ENCODE data around the gene ITPR1.

ITPR1 gene

DNA sequence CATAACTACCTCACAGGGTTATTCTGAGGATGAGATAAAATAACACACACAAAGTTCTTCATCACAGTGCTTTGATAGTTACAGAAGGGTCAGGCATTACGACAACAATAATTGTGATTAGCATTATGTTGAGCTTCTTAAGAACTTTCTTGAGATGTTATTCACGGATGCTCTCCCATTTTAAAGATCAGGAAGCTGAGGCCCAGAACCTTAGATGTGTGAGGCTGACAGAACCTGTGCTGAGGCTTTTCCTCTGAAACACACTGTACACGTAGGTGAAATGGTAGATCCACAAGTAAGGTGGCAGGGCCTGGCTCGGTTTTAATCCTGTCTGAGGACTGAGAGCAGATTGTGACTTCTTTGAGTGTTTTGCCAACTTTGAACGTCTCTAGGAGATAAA is 274.9 kb downstream of the ITPR1 start:
- H3K4me3 ChIP-seq (ENCODE audit: insufficient read depth, low read depth, low read length, poor library complexity, severe bottlenecking), result no peak overlapping the region
- H3K27ac ChIP-seq (ENCODE audit: insufficient read depth, low read length, poor library complexity, severe bottlenecking), result no peak overlapping the region
- no peaks in the 10 kb centered on the region for H3K4me1 ChIP-seq (ENCODE audit: control insufficient read depth, insufficient read depth, low read length, poor library complexity, severe bottlenecking)
- H3K9me3 ChIP-seq (ENCODE audit: control insufficient read depth, low read length), result no peaks in the 10 kb centered on the region
- H3K36me3 ChIP-seq (ENCODE audit: control insufficient read depth, insufficient read depth, low read length), result peaks cover 9% of the 10 kb centered on the region
- H3K27me3 ChIP-seq (replicated peaks; ENCODE audit: control insufficient read depth, insufficient read depth, low read length, poor library complexity, severe bottlenecking), result no peaks in the 10 kb centered on the region
- DNase-seq, result no peak

DNA sequence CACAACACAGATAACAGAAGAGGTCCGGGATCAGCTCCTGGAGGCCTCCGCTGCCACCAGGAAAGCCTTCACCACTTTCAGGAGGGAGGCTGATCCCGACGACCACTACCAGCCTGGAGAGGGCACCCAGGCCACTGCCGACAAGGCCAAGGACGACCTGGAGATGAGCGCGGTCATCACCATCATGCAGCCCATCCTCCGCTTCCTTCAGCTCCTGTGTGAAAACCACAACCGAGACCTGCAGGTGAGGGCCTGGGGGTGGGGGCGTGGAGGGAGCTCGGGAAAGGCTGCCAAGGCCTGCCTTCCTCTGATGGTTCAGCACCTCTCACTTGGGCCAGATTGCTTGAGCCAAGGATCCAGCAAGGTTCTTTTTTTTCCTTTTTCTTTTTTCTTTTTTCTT is 275.4 kb downstream of the ITPR1 start:
- H3K4me1 ChIP-seq (ENCODE audit: control insufficient read depth, insufficient read depth, low read length, poor library complexity, severe bottlenecking), result no peaks in the 10 kb centered on the region
- no peak for DNase-seq
- peaks cover 9% of the 10 kb centered on the region for H3K36me3 ChIP-seq (ENCODE audit: control insufficient read depth, insufficient read depth, low read length)
- no peaks in the 10 kb centered on the region for H3K9me3 ChIP-seq (ENCODE audit: control insufficient read depth, low read length)
- no peak overlapping the region for H3K4me3 ChIP-seq (ENCODE audit: insufficient read depth, low read depth, low read length, poor library complexity, severe bottlenecking)
- no peak overlapping the region for H3K27ac ChIP-seq (ENCODE audit: insufficient read depth, low read length, poor library complexity, severe bottlenecking)
- H3K27me3 ChIP-seq (replicated peaks; ENCODE audit: control insufficient read depth, insufficient read depth, low read length, poor library complexity, severe bottlenecking), result no peaks in the 10 kb centered on the region

DNA sequence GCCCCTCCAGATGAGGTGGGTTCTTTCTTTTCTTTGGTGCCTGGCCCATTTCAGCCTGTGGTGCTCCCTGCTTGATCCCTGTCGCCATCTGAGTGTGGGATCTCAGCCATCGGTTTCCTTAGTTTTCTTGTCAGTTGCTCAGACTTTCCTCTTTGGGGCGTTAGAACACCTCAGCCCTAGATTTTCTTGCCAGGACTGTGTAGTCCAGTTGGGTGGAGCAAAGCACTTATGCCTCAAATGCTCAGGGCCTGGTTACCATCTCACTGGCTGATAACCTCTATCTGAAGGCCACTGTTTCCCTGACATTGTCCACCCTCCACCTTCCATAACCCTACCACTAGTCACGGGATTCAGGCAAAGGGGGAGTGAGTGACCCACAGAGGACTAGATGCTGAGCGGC is 277.4 kb downstream of the ITPR1 start:
- Histone ChIP-seq H3K9me3 (ENCODE audit: control insufficient read depth, low read length) (no peaks in the 10 kb centered on the region), H3K4me1 (ENCODE audit: control insufficient read depth, insufficient read depth, low read length, poor library complexity, severe bottlenecking) (no peaks in the 10 kb centered on the region), H3K4me3 (ENCODE audit: insufficient read depth, low read depth, low read length, poor library complexity, severe bottlenecking) (no peak overlapping the region), H3K27me3 (replicated peaks; ENCODE audit: control insufficient read depth, insufficient read depth, low read length, poor library complexity, severe bottlenecking) (no peaks in the 10 kb centered on the region), H3K27ac (ENCODE audit: insufficient read depth, low read length, poor library complexity, severe bottlenecking) (no peak overlapping the region), H3K36me3 (ENCODE audit: control insufficient read depth, insufficient read depth, low read length) (peaks cover 9% of the 10 kb centered on the region)
- DNase-seq, result no peak

GRCh38 chr3:4771243-4771642 is 278.1 kb downstream of the ITPR1 start:
- Histone ChIP-seq H3K9me3 (ENCODE audit: control insufficient read depth, low read length) (no peaks in the 10 kb centered on the region), H3K4me1 (ENCODE audit: control insufficient read depth, insufficient read depth, low read length, poor library complexity, severe bottlenecking) (no peaks in the 10 kb centered on the region), H3K27me3 (replicated peaks; ENCODE audit: control insufficient read depth, insufficient read depth, low read length, poor library complexity, severe bottlenecking) (no peaks in the 10 kb centered on the region), H3K36me3 (ENCODE audit: control insufficient read depth, insufficient read depth, low read length) (peaks cover 5% of the 10 kb centered on the region), H3K4me3 (ENCODE audit: insufficient read depth, low read depth, low read length, poor library complexity, severe bottlenecking) (no peak overlapping the region), H3K27ac (ENCODE audit: insufficient read depth, low read length, poor library complexity, severe bottlenecking) (no peak overlapping the region)
- no peak for DNase-seq

GRCh38 chr3:4772171-4772804 is 279.1 kb downstream of the ITPR1 start:
- Histone ChIP-seq H3K27me3 (replicated peaks; ENCODE audit: control insufficient read depth, insufficient read depth, low read length, poor library complexity, severe bottlenecking) (no peaks in the 10 kb centered on the region), H3K9me3 (ENCODE audit: control insufficient read depth, low read length) (no peaks in the 10 kb centered on the region), H3K4me3 (ENCODE audit: insufficient read depth, low read depth, low read length, poor library complexity, severe bottlenecking) (no peak overlapping the region), H3K4me1 (ENCODE audit: control insufficient read depth, insufficient read depth, low read length, poor library complexity, severe bottlenecking) (no peaks in the 10 kb centered on the region), H3K27ac (ENCODE audit: insufficient read depth, low read length, poor library complexity, severe bottlenecking) (no peak overlapping the region), H3K36me3 (ENCODE audit: control insufficient read depth, insufficient read depth, low read length) (peaks cover 3% of the 10 kb centered on the region)
- no peak for DNase-seq

- Histone ChIP-seq H3K27me3 (replicated peaks; ENCODE audit: control insufficient read depth, insufficient read depth, low read length, poor library complexity, severe bottlenecking) (no peaks in the 10 kb centered on the region), H3K36me3 (ENCODE audit: control insufficient read depth, insufficient read depth, low read length) (peaks cover under 1% of the 10 kb centered on the region), H3K4me1 (ENCODE audit: control insufficient read depth, insufficient read depth, low read length, poor library complexity, severe bottlenecking) (no peaks in the 10 kb centered on the region), H3K4me3 (ENCODE audit: insufficient read depth, low read depth, low read length, poor library complexity, severe bottlenecking) (no peak overlapping the region), H3K9me3 (ENCODE audit: control insufficient read depth, low read length) (no peaks in the 10 kb centered on the region), H3K27ac (ENCODE audit: insufficient read depth, low read length, poor library complexity, severe bottlenecking) (no peak overlapping the region)
- no peak for DNase-seq
Observed at GRCh38 chr3:4772858-4773257, 279.7 kb downstream of the ITPR1 start.

GRCh38 chr3:4773583-4773982 is 280.4 kb downstream of the ITPR1 start:
- DNase-seq, result no peak
- Histone ChIP-seq H3K4me3 (ENCODE audit: insufficient read depth, low read depth, low read length, poor library complexity, severe bottlenecking) (no peak overlapping the region), H3K9me3 (ENCODE audit: control insufficient read depth, low read length) (no peaks in the 10 kb centered on the region), H3K27ac (ENCODE audit: insufficient read depth, low read length, poor library complexity, severe bottlenecking) (no peak overlapping the region), H3K36me3 (ENCODE audit: control insufficient read depth, insufficient read depth, low read length) (no peaks in the 10 kb centered on the region), H3K27me3 (replicated peaks; ENCODE audit: control insufficient read depth, insufficient read depth, low read length, poor library complexity, severe bottlenecking) (no peaks in the 10 kb centered on the region), H3K4me1 (ENCODE audit: control insufficient read depth, insufficient read depth, low read length, poor library complexity, severe bottlenecking) (no peaks in the 10 kb centered on the region)

DNA sequence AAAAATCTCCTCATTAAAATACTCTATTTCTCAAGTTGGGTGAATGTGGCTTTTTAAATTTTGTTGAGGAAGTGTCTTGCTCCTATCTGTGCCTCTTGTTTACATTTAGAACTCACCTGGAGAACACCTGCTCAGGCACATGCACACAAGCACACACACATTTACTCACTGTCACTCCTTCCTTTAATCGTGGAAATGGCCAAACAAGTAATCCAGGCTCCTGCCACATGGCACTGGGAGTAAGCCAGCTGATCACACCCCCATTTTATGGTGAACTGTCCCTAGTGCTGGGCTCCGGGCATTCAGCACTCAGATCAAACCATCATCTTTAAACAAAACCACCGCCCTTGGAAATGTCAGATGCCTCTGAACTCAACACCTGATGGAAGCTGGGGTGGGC is 281.4 kb downstream of the ITPR1 start:
- Histone ChIP-seq H3K36me3 (ENCODE audit: control insufficient read depth, insufficient read depth, low read length) (no peaks in the 10 kb centered on the region), H3K27ac (ENCODE audit: insufficient read depth, low read length, poor library complexity, severe bottlenecking) (no peak overlapping the region), H3K27me3 (replicated peaks; ENCODE audit: control insufficient read depth, insufficient read depth, low read length, poor library complexity, severe bottlenecking) (no peaks in the 10 kb centered on the region), H3K4me3 (ENCODE audit: insufficient read depth, low read depth, low read length, poor library complexity, severe bottlenecking) (no peak overlapping the region), H3K9me3 (ENCODE audit: control insufficient read depth, low read length) (no peaks in the 10 kb centered on the region), H3K4me1 (ENCODE audit: control insufficient read depth, insufficient read depth, low read length, poor library complexity, severe bottlenecking) (no peaks in the 10 kb centered on the region)
- DNase-seq, result no peak

DNA sequence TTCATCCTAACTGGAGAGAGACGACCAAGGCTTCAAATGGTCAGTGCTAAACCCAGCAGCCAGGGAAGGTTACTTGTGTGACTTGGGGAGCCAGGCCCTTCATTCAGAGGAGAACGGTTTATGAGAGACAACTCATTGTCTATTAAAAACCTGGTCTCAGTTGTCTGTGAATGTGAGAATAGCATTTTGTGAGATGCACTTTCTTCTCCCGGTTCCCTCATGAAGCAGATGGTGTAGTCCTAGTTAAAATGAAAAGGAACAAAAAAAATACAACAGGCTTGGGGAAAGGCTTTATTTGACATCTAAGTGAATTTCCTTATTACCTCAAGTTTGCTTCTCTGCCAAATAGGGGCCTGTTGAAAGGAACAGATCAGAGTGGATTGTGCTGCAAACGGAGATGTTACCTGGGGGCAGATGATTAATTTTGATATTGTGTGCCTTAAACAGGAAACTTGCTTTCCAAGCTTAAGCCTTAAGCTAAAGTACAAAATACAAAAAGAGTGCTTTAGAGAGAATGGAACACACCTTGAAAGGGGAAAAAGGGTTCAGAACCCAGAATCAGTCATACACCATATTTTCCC is 283.3 kb downstream of the ITPR1 start:
- H3K27me3 ChIP-seq (replicated peaks; ENCODE audit: control insufficient read depth, insufficient read depth, low read length, poor library complexity, severe bottlenecking), result no peaks in the 10 kb centered on the region
- peaks cover 6% of the 10 kb centered on the region for H3K36me3 ChIP-seq (ENCODE audit: control insufficient read depth, insufficient read depth, low read length)
- H3K4me3 ChIP-seq (ENCODE audit: insufficient read depth, low read depth, low read length, poor library complexity, severe bottlenecking), result no peak overlapping the region
- no peaks in the 10 kb centered on the region for H3K4me1 ChIP-seq (ENCODE audit: control insufficient read depth, insufficient read depth, low read length, poor library complexity, severe bottlenecking)
- H3K9me3 ChIP-seq (ENCODE audit: control insufficient read depth, low read length), result no peaks in the 10 kb centered on the region
- no peak overlapping the region for H3K27ac ChIP-seq (ENCODE audit: insufficient read depth, low read length, poor library complexity, severe bottlenecking)
- no peak for DNase-seq

DNA sequence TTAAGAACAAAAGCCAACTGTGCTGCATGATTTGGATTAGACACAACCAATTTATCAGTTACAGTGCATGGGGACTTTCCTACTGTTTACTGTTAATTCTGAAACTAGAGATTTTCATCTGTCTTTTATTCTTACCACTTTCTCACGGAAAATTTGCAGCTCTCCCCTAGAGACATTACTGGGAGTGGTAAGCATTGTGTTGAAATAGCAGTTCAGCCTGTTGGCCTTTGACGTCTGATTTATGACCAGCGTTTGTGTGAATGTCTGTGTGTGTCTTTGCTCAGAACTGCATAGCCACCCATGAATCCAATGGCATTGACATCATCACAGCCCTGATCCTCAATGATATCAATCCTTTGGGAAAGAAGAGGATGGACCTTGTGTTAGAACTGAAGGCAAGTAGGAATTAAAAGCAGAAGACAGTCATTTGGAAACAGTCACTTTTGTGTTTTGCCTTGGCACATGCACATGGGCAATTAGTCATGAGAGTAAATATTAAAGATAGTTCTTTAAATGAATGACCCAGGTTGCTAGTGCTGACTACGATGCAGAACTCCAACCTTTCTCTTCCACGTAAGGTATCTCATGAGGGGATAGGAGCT is 283.9 kb downstream of the ITPR1 start:
- no peak for DNase-seq
- Histone ChIP-seq H3K36me3 (ENCODE audit: control insufficient read depth, insufficient read depth, low read length) (peaks cover 6% of the 10 kb centered on the region), H3K9me3 (ENCODE audit: control insufficient read depth, low read length) (no peaks in the 10 kb centered on the region), H3K27ac (ENCODE audit: insufficient read depth, low read length, poor library complexity, severe bottlenecking) (no peak overlapping the region), H3K4me3 (ENCODE audit: insufficient read depth, low read depth, low read length, poor library complexity, severe bottlenecking) (no peak overlapping the region), H3K27me3 (replicated peaks; ENCODE audit: control insufficient read depth, insufficient read depth, low read length, poor library complexity, severe bottlenecking) (no peaks in the 10 kb centered on the region), H3K4me1 (ENCODE audit: control insufficient read depth, insufficient read depth, low read length, poor library complexity, severe bottlenecking) (no peaks in the 10 kb centered on the region)

All from effector memory CD4-positive, alpha-beta T cell (primary cell).